HG02852 (cell line): ENCODE data around the gene ALPP.
"Not testable (repeated sequence)": the region's sequence is repeated elsewhere in the genome, so short reads cannot be mapped to it uniquely, and the experiment has no call there.

ENCODE experiments used
- ATAC-seq: cut with Tn5 transposase; IDR thresholded peaks from one replicate; pipeline ENCODE4 v1.9.1; 2021; ENCODE audit warnings: mild to moderate bottlenecking, moderate library complexity; ENCODE audit not compliant: unreplicated experiment

Gene ALPP

DNA sequence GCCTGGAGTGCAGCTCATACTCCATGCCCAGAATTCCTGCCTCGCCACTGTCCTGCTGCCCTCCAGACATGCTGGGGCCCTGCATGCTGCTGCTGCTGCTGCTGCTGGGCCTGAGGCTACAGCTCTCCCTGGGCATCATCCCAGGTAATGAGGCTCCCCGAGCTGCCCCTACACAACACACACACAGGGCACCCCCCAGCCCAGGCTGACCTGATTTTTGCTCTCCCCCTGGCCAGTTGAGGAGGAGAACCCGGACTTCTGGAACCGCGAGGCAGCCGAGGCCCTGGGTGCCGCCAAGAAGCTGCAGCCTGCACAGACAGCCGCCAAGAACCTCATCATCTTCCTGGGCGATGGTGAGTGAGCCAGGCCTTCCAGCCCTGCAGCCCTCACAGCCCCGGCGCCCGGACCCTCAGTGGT is at the start of gene ALPP:
Gene ALPP, plus strand, starts transcription at position 17 of the 417 bp plus-strand sequence. Its CDS starts 52 bp downstream, at position 69.
- ATAC-seq = not testable (repeated sequence)

- no peak for ATAC-seq
Observed at GRCh38 chr2:232329716-232330067, 48.9 kb upstream of the ALPP start.

GRCh38 chr2:232330068-232330999 is 48.2 kb upstream of the ALPP start:
- no peak for ATAC-seq

GRCh38 chr2:232331061-232331460 is 47.5 kb upstream of the ALPP start:
- ATAC-seq = not testable (repeated sequence)

DNA sequence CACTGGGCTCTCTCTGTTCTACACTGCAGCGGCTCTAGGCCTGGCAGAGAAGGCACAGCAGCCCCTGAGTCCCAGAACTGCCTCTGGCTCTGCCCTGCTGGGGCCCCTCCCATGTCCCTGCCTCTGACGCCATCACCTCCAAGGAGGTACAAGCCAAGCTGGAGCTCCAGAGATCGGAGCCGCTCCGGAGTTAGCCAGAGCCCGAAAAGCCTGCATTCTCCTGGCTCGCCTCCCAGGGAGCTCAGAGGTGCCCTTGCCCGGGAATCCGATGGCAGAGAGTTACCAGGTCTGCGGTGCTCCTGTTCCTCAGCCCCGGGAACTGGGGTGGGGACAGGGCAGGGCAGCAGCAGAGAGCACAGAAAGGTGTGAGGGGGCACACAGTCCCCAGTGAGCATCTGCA is 46.9 kb upstream of the ALPP start:
- not testable (repeated sequence) for ATAC-seq

DNA sequence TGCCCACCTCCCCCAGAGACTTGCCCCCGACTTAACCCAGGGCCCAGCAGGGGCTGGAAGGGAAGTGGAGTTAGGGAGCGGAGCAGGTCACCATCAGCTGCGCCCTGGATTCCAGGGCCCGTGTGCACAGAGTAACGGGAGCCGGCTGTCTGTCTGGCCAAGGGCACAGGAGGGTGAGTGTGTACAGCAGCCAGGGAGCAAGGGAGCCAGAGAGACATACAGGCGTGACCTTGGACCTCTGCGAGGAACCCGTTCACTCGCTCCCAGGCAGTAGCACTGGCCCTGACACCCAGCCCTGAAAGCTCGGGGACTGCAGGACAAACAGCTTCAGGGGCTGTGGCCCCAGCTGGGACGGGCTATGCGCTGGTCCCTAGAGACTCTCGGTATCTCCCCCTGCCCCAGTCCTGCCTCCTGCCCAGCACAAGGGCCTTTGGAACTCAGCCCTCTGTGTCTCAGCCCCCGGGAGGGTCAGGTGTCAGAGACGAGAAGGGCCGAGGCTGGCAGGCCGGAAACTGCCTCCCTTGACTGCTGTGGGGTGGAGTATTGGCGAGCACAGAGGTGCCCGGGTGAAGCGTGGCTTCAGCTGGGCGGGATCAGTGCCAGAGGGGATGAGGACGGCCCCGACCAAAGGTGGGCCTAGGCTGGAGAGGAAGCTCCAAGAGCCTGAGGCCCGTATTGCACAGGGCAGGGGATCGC is 46.2 kb upstream of the ALPP start:
- ATAC-seq = not testable (repeated sequence)

GRCh38 chr2:232332940-232333259 is 45.7 kb upstream of the ALPP start:
- ATAC-seq = no peak

GRCh38 chr2:232333361-232334135 is 45.0 kb upstream of the ALPP start:
- no peak for ATAC-seq

- not testable (repeated sequence) for ATAC-seq
Observed at GRCh38 chr2:232334136-232334884, 44.2 kb upstream of the ALPP start.

DNA sequence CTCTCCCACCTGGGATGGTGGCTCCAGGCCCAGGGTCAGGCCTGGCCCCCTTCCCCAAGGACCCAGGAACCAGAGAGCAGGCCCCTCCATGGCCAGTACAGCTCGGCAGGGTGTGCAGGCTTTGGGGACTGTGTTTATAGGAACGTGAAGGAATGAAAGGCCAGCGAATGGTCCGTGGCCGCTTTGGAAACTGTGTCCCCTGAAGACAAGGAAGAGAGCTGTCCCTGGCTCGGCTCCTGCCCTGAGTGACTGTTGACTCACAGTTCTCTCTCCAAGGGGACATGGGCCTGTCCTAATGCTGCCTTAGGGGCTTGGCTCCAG is 43.7 kb upstream of the ALPP start:
- ATAC-seq = not testable (repeated sequence)

DNA sequence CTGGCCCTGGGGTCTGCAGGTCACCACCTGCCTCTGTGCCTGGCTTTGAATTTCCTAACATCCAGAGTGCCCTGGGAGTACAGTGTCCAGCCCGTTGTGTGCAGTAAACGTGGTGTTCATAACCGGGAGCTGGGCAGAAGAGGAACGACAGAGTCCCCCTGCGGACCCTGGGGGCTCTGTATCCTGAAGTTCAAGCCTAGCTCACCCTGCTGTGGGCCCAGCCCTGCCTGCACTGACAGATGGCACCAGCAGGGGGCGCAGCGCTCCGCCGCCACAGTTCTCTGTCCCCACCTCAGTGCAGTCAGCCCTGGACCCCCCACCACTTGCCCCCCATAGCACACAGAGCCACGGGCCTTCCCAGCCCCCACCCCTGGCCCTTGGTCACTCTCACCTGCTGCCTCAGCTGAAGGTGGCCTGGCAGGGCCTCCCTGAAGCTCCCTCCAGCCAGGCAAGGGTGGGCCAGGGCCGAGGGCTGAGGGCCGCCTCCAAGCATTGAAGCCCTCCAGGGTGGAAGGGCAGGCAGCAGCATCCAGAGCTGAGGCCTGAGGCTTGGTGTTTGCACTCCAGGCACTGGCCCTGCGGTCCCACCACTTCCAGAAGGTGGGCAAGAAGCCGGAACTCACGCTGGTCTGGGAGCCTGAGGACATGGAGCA is 43.2 kb upstream of the ALPP start:
- not testable (repeated sequence) for ATAC-seq

- ATAC-seq = no peak
Observed at GRCh38 chr2:232335859-232336215, 42.7 kb upstream of the ALPP start.

GRCh38 chr2:232336241-232336736 is 42.3 kb upstream of the ALPP start:
- ATAC-seq = no peak

GRCh38 chr2:232336981-232337720 is 41.4 kb upstream of the ALPP start:
- ATAC-seq = no peak

GRCh38 chr2:232338094-232338758 is 40.3 kb upstream of the ALPP start:
- ATAC-seq = not testable (repeated sequence)

- ATAC-seq = no peak
Observed at GRCh38 chr2:232338759-232339106, 39.8 kb upstream of the ALPP start.

- no peak for ATAC-seq
Observed at GRCh38 chr2:232339121-232340081, 39.1 kb upstream of the ALPP start.
